ENCODE results near the gene TET1. TPM values are rescaled to one million over a fixed set of nuclear protein-coding genes. Genes with fewer than 3 reads are reported as not detected.
"Not testable (repeated sequence)": the region's sequence is repeated elsewhere in the genome, so short reads cannot be mapped to it uniquely, and the experiment has no call there.

Gene TET1
- total RNA-seq, 1 donor from 2014 or later, result 67.3 TPM

DNA sequence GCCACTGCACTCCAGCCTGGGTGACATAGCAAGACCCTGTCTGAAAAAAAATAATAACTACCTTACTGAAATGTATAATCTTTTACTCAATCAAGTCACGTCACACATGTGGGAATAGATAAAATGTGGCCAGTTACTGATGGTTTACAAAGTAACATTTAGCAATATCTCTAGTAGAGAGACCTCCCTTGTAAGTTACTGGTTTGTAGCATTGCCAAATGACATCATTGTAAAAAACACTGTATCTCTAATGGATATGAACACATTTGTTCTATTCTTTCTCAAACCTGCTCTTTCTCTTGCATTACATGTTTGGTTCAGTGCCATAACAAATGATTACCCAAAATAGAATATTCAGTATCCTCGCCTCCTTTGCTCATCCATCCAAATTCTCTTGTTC is 18.8 kb downstream of the TET1 start:
- H4K20me1 ChIP-seq (ENCODE audit: low read depth), result peaks cover 72% of the 10 kb centered on the region
- H3K9me3 ChIP-seq (ENCODE audit: low read depth), result no peaks in the 10 kb centered on the region
- Mint-ChIP-seq H3K36me3 (peaks cover 23% of the 10 kb centered on the region), H3K9me3 (no peaks in the 10 kb centered on the region), H3K27ac (no peak overlapping the region), H3K4me3 (no peak overlapping the region), H3K4me1 (peaks cover 10% of the 10 kb centered on the region), H3K27me3 (ENCODE audit: insufficient read depth, low read depth) (no peaks in the 10 kb centered on the region)
- no peaks in the 10 kb centered on the region for H3K4me1 ChIP-seq
- peaks cover 11% of the 10 kb centered on the region for H3K36me3 ChIP-seq
- no peak overlapping the region for H2AFZ ChIP-seq (replicated peaks)
- peaks cover 97% of the 10 kb centered on the region for H3K79me2 ChIP-seq (ENCODE audit: low read depth)
- no peak for DNase-seq (ENCODE audit: low spot score)
- no peak overlapping the region for H3K27ac ChIP-seq
- TF ChIP-seq EZH2 (IDR thresholded peaks at IDR 0.05) (no peak), EZH2phosphoT487 (IDR thresholded peaks at IDR 0.05) (no peak)
- TF ChIP-seq, protein P1, sequence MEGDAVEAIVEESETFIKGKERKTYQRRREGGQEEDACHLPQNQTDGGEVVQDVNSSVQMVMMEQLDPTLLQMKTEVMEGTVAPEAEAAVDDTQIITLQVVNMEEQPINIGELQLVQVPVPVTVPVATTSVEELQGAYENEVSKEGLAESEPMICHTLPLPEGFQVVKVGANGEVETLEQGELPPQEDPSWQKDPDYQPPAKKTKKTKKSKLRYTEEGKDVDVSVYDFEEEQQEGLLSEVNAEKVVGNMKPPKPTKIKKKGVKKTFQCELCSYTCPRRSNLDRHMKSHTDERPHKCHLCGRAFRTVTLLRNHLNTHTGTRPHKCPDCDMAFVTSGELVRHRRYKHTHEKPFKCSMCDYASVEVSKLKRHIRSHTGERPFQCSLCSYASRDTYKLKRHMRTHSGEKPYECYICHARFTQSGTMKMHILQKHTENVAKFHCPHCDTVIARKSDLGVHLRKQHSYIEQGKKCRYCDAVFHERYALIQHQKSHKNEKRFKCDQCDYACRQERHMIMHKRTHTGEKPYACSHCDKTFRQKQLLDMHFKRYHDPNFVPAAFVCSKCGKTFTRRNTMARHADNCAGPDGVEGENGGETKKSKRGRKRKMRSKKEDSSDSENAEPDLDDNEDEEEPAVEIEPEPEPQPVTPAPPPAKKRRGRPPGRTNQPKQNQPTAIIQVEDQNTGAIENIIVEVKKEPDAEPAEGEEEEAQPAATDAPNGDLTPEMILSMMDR (IDR thresholded peaks at IDR 0.05), result no peak
- H3K9ac ChIP-seq, result no peak overlapping the region
- H3K4me2 ChIP-seq, result no peak overlapping the region
- no peaks in the 10 kb centered on the region for H3F3A ChIP-seq (ENCODE audit: low read depth)
- H3K27me3 ChIP-seq, result no peaks in the 10 kb centered on the region
- H3K4me3 ChIP-seq, result no peak overlapping the region

DNA sequence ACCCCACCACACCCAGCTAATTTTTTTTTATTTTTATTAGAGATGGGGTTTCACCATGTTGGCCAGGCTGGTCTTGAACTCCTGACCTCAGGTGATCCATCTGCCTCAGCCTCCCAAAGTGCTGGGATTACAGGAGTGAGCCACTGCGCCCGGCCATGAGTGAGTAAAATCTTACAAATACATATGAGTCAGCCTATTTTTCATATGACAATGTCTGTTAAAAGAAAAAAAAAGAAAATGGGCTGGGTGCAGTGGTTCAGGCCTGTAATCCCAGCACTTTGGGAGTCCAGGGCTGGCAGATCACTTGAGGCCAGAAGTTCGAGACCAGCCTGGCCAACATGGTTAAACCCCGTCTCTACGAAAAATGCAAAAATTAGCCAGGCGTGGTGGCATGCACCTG is 24.1 kb downstream of the TET1 start:
- H3K4me1 ChIP-seq; H3K9me3 ChIP-seq (ENCODE audit: low read depth); H3K4me3 Mint-ChIP-seq; H3K27me3 ChIP-seq; DNase-seq (ENCODE audit: low spot score); H3K27ac ChIP-seq; H3F3A ChIP-seq (ENCODE audit: low read depth); H2AFZ ChIP-seq (replicated peaks); H3K9me3 Mint-ChIP-seq; H3K4me2 ChIP-seq; H3K27ac Mint-ChIP-seq; H3K36me3 ChIP-seq; H3K4me3 ChIP-seq; H3K27me3 Mint-ChIP-seq (ENCODE audit: insufficient read depth, low read depth); H3K9ac ChIP-seq: not testable (repeated sequence)
- Mint-ChIP-seq H3K36me3 (peaks cover 13% of the 10 kb centered on the region), H3K4me1 (peaks cover 10% of the 10 kb centered on the region)
- Histone ChIP-seq H4K20me1 (ENCODE audit: low read depth) (peaks cover 59% of the 10 kb centered on the region), H3K79me2 (ENCODE audit: low read depth) (peaks cover 99% of the 10 kb centered on the region)

DNA sequence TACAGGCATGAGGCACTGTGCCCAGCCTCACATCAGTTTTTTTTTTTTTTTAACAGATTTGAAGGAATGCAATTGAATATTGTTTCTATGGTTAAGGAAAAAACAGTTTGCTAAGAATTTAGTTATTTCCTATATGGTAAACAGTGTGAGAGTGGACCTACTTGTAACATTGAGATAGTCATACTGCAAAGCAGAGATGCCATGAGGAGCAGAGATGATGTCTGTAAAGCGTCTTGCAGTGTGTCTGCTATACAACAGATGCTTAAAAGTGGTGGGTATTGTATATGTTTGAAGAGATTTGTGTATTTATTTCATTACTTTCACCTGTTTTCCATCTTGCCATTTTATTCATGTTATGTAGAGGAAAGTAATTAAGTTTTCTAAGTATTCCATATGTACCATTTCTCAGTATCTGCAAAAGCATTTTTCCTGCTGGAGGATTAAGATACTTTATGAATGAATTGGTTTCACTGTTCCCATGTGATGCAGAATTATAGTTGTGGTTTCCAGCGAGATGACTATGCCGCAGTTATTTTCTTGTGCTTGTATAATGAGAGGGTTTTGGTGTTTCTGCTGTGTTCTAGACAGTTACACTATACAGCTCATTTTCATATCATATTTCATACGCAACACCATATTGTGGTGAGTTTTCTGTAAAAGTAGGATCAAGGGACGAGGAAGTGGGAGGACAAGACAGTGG is 26.6 kb downstream of the TET1 start:
- Histone ChIP-seq H3K9ac (no peak overlapping the region), H3K4me2 (no peak overlapping the region), H2AFZ (replicated peaks) (no peak overlapping the region), H3K9me3 (ENCODE audit: low read depth) (no peaks in the 10 kb centered on the region), H3K79me2 (ENCODE audit: low read depth) (peaks cover 97% of the 10 kb centered on the region), H3K36me3 (peaks cover 4% of the 10 kb centered on the region), H3K27me3 (no peaks in the 10 kb centered on the region), H4K20me1 (ENCODE audit: low read depth) (peaks cover 47% of the 10 kb centered on the region), H3F3A (ENCODE audit: low read depth) (peaks cover 5% of the 10 kb centered on the region), H3K4me1 (no peaks in the 10 kb centered on the region), H3K4me3 (no peak overlapping the region), H3K27ac (no peak overlapping the region)
- no peak for TF ChIP-seq EZH2phosphoT487 (IDR thresholded peaks at IDR 0.05)
- TF ChIP-seq, protein P1 (IDR thresholded peaks at IDR 0.05), result no peak
- TF ChIP-seq EZH2 (IDR thresholded peaks at IDR 0.05), result no peak
- H3K4me1 Mint-ChIP-seq, result peaks cover 10% of the 10 kb centered on the region
- no peak overlapping the region for H3K27ac Mint-ChIP-seq
- H3K36me3 Mint-ChIP-seq, result peaks cover 15% of the 10 kb centered on the region
- DNase-seq (ENCODE audit: low spot score), result no peak
- no peaks in the 10 kb centered on the region for H3K9me3 Mint-ChIP-seq
- H3K4me3 Mint-ChIP-seq, result no peak overlapping the region
- peaks cover 2% of the 10 kb centered on the region for H3K27me3 Mint-ChIP-seq (ENCODE audit: insufficient read depth, low read depth)

DNA sequence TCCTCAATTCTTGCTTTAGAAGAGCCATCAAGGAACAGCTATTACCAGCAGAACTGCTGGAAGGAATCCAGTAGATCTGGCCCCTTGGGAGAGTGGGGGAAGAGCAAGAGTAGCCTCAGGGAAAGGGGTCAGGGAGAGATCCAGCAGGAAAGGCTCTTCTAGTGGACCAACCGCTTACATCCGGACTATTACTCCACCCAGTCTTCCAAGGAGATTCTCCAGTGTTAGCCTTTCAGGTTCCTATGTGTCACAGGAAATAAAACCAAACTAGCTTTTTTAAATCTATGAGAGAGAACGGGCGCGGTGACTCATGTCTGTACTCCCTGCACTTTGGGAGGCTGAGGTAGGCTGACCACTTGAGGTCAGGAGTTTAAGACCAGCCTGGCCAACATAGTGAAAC is 34.3 kb downstream of the TET1 start:
- peaks cover 2% of the 10 kb centered on the region for H3K27me3 Mint-ChIP-seq (ENCODE audit: insufficient read depth, low read depth)
- no peak overlapping the region for H3K4me3 Mint-ChIP-seq
- H3K9ac ChIP-seq, result no peak overlapping the region
- peak overlapping the region; percentile 67 for H3K27ac ChIP-seq
- H3K4me1 Mint-ChIP-seq, result peaks cover 21% of the 10 kb centered on the region
- no peak overlapping the region for H2AFZ ChIP-seq (replicated peaks)
- no peaks in the 10 kb centered on the region for H3K27me3 ChIP-seq
- H3K36me3 Mint-ChIP-seq, result peaks cover 8% of the 10 kb centered on the region
- H3K4me1 ChIP-seq, result peaks cover 7% of the 10 kb centered on the region
- H3K4me2 ChIP-seq, result no peak overlapping the region
- no peaks in the 10 kb centered on the region for H3K36me3 ChIP-seq
- H3K9me3 ChIP-seq (ENCODE audit: low read depth), result no peaks in the 10 kb centered on the region
- peaks cover 69% of the 10 kb centered on the region for H4K20me1 ChIP-seq (ENCODE audit: low read depth)
- no peak for DNase-seq (ENCODE audit: low spot score)
- H3K79me2 ChIP-seq (ENCODE audit: low read depth), result peaks cover 91% of the 10 kb centered on the region
- TF ChIP-seq EZH2 (IDR thresholded peaks at IDR 0.05), result no peak
- TF ChIP-seq, protein P1 (IDR thresholded peaks at IDR 0.05), result no peak
- no peak for TF ChIP-seq EZH2phosphoT487 (IDR thresholded peaks at IDR 0.05)
- no peaks in the 10 kb centered on the region for H3K9me3 Mint-ChIP-seq
- no peak overlapping the region for H3K27ac Mint-ChIP-seq
- peaks cover 38% of the 10 kb centered on the region for H3F3A ChIP-seq (ENCODE audit: low read depth)
- H3K4me3 ChIP-seq, result no peak overlapping the region
